Stimulated activated CD4-positive, alpha-beta T cell treated with anti-CD3 and anti-CD28 coated beads, Interleukin-4, amount 100 ng/mL, for 24 hours (primary cell): ENCODE data around the gene GRIN2C.
"Not testable (repeated sequence)": the region's sequence is repeated elsewhere in the genome, so short reads cannot be mapped to it uniquely, and the experiment has no call there.

ENCODE experiments used
- DNase-seq: peaks from one replicate; pipeline ENCODE4 v3.0.0-alpha.2; 2020

The GRIN2C gene

GRCh38 chr17:74859459-74860228 is at the start of gene GRIN2C:
Gene GRIN2C (minus strand): TSS chr17:74859885. CDS start chr17:74855092, 4,793 bp downstream.
- DNase-seq, result no peak

- not testable (repeated sequence) for DNase-seq
Observed at GRCh38 chr17:74909097-74909496, 49.4 kb upstream of the GRIN2C start.

GRCh38 chr17:74907012-74907411 is 47.3 kb upstream of the GRIN2C start:
- no peak for DNase-seq

GRCh38 chr17:74906214-74906793 is 46.6 kb upstream of the GRIN2C start:
- DNase-seq, result not testable (repeated sequence)

GRCh38 chr17:74904687-74905409 is 45.2 kb upstream of the GRIN2C start:
- no peak for DNase-seq

- DNase-seq, result no peak
Observed at GRCh38 chr17:74903671-74904070, 44.0 kb upstream of the GRIN2C start.

GRCh38 chr17:74903034-74903433 is 43.3 kb upstream of the GRIN2C start:
- DNase-seq, result no peak

- DNase-seq, result no peak
Observed at GRCh38 chr17:74901353-74902135, 41.9 kb upstream of the GRIN2C start.

GRCh38 chr17:74900208-74900607 is 40.5 kb upstream of the GRIN2C start:
- DNase-seq, result no peak

- no peak for DNase-seq
Observed at GRCh38 chr17:74898376-74898946, 38.8 kb upstream of the GRIN2C start.

GRCh38 chr17:74893936-74894671 is 34.4 kb upstream of the GRIN2C start:
- DNase-seq, result no peak

- DNase-seq, result no peak
Observed at GRCh38 chr17:74892974-74893911, 33.6 kb upstream of the GRIN2C start, which contains the start of gene FADS6. Gene FADS6 (minus strand): TSS chr17:74893633. CDS start chr17:74893595, 38 bp downstream.

- DNase-seq, result no peak
Observed at GRCh38 chr17:74892013-74892841, 32.5 kb upstream of the GRIN2C start.

- no peak for DNase-seq
Observed at GRCh38 chr17:74890554-74890953, 30.9 kb upstream of the GRIN2C start.

- no peak for DNase-seq
Observed at GRCh38 chr17:74888469-74888868, 28.8 kb upstream of the GRIN2C start.

GRCh38 chr17:74883241-74883745 is 23.6 kb upstream of the GRIN2C start:
- no peak for DNase-seq

- no peak for DNase-seq
Observed at GRCh38 chr17:74882517-74883240, 23.0 kb upstream of the GRIN2C start.

- DNase-seq, result no peak
Observed at GRCh38 chr17:74881073-74881472, 21.4 kb upstream of the GRIN2C start.

- no peak for DNase-seq
Observed at GRCh38 chr17:74879308-74879707, 19.6 kb upstream of the GRIN2C start.
